SK-N-SH (cell line): ENCODE data around the gene TRAIP.

Source experiments
- CTCF ChIP-seq: fragments of 200-600 bp; sonication (generic); IDR thresholded peaks from 2 replicates; pipeline ENCODE4 v1.6.1; 2017; ENCODE audit warnings: antibody characterized with exemption, mild to moderate bottlenecking, moderate library complexity
- EZH2phosphoT487 ChIP-seq: fragments of 200-600 bp; sonication (generic); IDR thresholded peaks from 2 replicates; pipeline ENCODE4 v1.6.1; 2017; ENCODE audit warnings: low read depth, mixed run types, mild to moderate bottlenecking, antibody characterized with exemption, moderate library complexity, borderline replicate concordance
- NFIC ChIP-seq: IDR thresholded peaks from 2 replicates; pipeline ENCODE4 v1.4.0; 2012; ENCODE audit warnings: borderline replicate concordance
- POLR2AphosphoS5 ChIP-seq: IDR thresholded peaks from 2 replicates; pipeline ENCODE4 v1.6.1; 2012; ENCODE audit warnings: low read depth, low read length
- RAD21 ChIP-seq: IDR thresholded peaks from 2 replicates; pipeline ENCODE4 v1.6.1; 2012; ENCODE audit warnings: mild to moderate bottlenecking, low read length
- RCOR1 ChIP-seq: fragments of 150-350 bp; IDR thresholded peaks from 2 replicates; pipeline ENCODE4 v1.6.1; 2017; ENCODE audit warnings: antibody characterized with exemption, low read length
- REST ChIP-seq: IDR thresholded peaks from 2 replicates; pipeline ENCODE4 v1.6.1; 2012; ENCODE audit warnings: mild to moderate bottlenecking, low read depth, low read length, moderate library complexity
- SMC3 ChIP-seq: IDR thresholded peaks from 2 replicates; pipeline ENCODE4 v1.6.1; 2012; ENCODE audit warnings: low read depth, low read length, improper control_type of control experiment
- TAF1 ChIP-seq: IDR thresholded peaks from 2 replicates; pipeline ENCODE4 v1.6.1; 2012; ENCODE audit warnings: low read depth, mild to moderate bottlenecking, low read length, moderate library complexity, borderline replicate concordance
- TEAD4 ChIP-seq: IDR thresholded peaks from 2 replicates; pipeline ENCODE4 v1.4.0; 2012; ENCODE audit warnings: mild to moderate bottlenecking, borderline replicate concordance; ENCODE audit not compliant: insufficient read depth
- TF ChIP-seq, protein P1 (sequence below): fragments of 150-350 bp; IDR thresholded peaks from 2 replicates; pipeline ENCODE4 v1.6.1; 2017; ENCODE audit warnings: antibody characterized with exemption, low read length, low read depth, borderline replicate concordance
- TF ChIP-seq, protein P2 (sequence below): IDR thresholded peaks from 2 replicates; pipeline ENCODE4; 2012

- no peak for TF ChIP-seq TEAD4
- no peak for TF ChIP-seq CTCF
- no peak for TF ChIP-seq POLR2AphosphoS5
- TF ChIP-seq REST: no peak
- TF ChIP-seq RAD21: no peak
- TF ChIP-seq NFIC: no peak
- TF ChIP-seq, protein P1, sequence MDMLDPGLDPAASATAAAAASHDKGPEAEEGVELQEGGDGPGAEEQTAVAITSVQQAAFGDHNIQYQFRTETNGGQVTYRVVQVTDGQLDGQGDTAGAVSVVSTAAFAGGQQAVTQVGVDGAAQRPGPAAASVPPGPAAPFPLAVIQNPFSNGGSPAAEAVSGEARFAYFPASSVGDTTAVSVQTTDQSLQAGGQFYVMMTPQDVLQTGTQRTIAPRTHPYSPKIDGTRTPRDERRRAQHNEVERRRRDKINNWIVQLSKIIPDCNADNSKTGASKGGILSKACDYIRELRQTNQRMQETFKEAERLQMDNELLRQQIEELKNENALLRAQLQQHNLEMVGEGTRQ: no peak
- TF ChIP-seq EZH2phosphoT487: no peak
- no peak for TF ChIP-seq TAF1
- no peak for TF ChIP-seq SMC3
- TF ChIP-seq, protein P2, sequence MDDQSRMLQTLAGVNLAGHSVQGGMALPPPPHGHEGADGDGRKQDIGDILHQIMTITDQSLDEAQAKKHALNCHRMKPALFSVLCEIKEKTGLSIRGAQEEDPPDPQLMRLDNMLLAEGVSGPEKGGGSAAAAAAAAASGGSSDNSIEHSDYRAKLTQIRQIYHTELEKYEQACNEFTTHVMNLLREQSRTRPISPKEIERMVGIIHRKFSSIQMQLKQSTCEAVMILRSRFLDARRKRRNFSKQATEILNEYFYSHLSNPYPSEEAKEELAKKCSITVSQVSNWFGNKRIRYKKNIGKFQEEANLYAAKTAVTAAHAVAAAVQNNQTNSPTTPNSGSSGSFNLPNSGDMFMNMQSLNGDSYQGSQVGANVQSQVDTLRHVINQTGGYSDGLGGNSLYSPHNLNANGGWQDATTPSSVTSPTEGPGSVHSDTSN: no peak
- TF ChIP-seq RCOR1: no peak
These were observed 22.3 kb upstream of the TRAIP start for GRCh38 chr3:49878686-49879085.
